Posterior cingulate gyrus (tissue), 11 donors: ENCODE measurements around the gene ZYG11B.
"Not testable (repeated sequence)": the region's sequence is repeated elsewhere in the genome, so short reads cannot be mapped to it uniquely, and the experiment has no call there.

Experiments
- DNase-seq, 10 donors: peaks; one replicate each; pipeline versions ENCODE4 v3.0.0 to v3.0.0-alpha.2; 2020 to 2021; ENCODE audit warnings: mixed read lengths in 3 of 10
- intact Hi-C: fragments of 100-400 bp; cut with DNase I; formaldehyde crosslinking; loops from one replicate; pipeline ENCODE4 v1.15.1; 2023

ZYG11B gene

DNA sequence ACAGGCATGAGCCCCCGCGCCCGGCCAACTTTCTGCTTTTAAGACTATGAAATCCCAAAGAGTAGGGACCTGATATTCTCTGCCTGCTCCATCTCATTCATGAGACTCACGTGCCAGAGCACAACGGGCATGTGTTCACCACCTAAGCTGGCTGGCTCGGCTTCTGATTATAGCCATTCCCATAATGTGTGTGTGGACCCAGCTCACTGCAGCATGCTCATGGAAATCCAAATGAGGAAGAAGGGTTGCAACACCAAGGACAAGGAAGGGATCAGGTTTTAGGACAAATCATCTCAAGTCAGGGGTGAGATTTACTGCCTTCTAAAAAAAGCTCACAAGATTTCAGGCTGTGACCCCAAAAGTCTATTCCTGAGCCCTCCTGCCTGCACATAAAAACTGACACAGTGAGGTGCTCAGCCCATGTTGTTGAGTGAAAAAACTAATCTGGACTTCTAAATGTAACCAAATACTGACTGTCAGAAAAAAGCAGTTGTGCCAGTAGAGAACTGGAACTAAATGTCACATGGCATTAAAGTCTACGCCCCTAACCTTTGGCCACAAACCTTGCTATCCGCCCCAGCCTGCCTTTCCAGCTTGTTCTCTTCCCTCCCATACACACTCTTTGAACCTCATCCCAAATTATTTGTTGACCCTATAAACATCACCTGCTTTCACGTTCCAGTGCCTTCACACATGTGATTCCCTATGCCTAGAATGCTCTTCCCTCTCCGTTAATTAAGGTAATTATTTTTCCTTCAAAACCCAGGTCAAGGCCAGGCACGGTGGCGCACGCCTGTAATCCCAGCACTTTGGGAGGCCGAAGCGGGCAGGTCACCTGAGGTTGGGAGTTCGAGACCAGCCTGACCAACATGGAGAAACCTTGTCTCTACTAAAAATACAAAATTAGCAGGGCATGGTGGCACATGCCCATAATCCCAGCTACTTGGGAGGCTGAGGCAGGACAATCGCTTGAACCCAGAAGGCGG lies 19.0 kb upstream of the ZYG11B start:
- intact Hi-C loops, result no loop called here
- no peak for DNase-seq

GRCh38 chr1:52707927-52708655 lies 18.2 kb upstream of the ZYG11B start:
- intact Hi-C loops, result no loop called here
- no peak for DNase-seq

DNA sequence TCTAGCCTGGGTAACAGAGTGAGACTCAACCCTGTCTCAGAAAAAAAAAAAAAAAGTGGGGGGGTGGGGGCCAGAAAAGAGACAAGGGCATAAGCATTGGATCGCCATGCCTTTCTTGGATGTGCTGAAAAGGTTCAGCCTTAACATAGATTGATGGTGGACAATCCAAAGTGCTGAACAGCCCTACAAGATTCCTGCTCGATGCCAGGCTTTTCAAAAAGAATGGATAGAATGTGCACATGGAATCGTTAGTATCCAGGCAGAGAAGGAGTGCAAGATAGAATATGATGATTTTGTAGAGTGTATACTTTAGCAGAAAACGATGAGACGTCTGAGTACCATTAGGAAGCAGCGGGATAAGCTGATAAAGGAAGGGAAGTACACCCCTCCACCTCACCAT lies 17.2 kb upstream of the ZYG11B start:
- intact Hi-C loops, result no loop called here
- no peak for DNase-seq

- DNase-seq, result peak in 1 of 10 donors; percentile 20
- intact Hi-C loops, result no loop called here
These were observed 12.7 kb upstream of the ZYG11B start for GRCh38 chr1:52713590-52713989.

DNA sequence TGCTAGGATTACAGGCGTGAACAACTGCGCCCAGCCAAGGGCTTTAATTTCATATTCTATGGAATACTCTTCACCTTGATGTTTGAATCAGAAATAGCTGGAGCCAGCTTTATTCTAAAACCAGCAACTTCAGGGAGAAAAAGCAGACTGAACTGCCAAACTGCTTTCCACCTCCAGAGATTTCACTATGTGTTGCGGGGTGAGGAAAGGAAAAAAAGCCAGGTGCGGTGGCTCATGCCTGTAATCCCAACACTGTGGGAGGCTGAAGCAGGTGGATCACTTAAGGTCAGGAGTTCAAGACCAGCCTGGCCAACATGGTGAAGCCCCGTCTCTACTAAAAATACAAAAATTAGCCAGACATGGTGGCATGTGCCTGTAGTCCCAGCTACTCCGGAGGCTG lies 11.0 kb upstream of the ZYG11B start:
- intact Hi-C loops, result not testable (repeated sequence)
- peak in 1 of 10 donors; percentile 48 for DNase-seq

DNA sequence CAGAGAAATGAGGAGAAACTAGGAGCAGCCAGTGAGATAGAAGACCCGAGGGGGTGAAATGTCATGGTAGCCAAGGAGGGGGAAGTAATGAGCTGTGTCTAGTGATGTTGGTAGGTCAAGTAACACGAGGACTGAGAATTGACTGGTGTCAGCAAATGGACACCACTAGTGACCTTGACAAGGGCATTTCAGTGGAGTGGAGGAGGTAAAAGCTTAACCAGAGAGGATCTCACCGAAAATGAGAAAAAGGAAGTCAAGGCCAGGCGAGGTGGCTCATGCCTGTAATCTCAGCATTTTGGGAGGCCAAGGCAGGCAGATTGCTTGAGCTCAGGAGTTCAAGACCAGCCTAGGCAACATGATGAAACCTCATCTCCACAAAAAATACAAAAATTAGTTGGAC lies 3.0 kb upstream of the ZYG11B start:
- intact Hi-C loops, result no loop called here
- no peak for DNase-seq

- no peak for DNase-seq
- intact Hi-C loops, result loop anchor here (2.0 kb wide), 1 partner anchor 27 kb away; the partner anchor contains the start of gene COA7
These were observed 369 bp upstream of the ZYG11B start for GRCh38 chr1:52725903-52726264.

DNA sequence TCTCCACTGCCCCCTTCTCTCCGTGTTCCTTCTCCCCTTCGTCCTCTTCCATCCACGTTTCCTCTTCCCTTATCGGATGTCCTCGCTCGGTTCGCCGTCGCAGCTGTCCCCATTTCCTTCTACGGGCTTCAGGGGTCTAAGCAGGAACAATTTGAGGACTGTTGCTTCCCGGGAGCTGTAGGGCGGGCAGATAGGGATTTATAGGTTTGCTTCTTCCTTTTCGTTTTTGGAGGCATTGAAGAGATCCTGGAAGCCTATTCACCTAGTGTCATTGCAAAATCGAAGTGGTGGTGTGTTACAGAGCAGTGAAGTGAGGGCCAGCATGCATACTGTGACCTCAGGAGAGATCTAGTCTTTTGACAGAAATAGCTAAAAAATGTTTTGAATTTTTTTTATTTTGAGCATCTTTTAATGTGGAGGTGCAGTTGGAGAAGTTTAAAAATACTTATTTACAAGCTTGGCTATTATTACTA lies 897 bp downstream of the ZYG11B start:
- peak in 2 of 10 donors; percentile 14 to 17 for DNase-seq
- intact Hi-C loops, result loop anchor here (2.0 kb wide), 1 partner anchor 28 kb away; the partner anchor contains the start of gene COA7

DNA sequence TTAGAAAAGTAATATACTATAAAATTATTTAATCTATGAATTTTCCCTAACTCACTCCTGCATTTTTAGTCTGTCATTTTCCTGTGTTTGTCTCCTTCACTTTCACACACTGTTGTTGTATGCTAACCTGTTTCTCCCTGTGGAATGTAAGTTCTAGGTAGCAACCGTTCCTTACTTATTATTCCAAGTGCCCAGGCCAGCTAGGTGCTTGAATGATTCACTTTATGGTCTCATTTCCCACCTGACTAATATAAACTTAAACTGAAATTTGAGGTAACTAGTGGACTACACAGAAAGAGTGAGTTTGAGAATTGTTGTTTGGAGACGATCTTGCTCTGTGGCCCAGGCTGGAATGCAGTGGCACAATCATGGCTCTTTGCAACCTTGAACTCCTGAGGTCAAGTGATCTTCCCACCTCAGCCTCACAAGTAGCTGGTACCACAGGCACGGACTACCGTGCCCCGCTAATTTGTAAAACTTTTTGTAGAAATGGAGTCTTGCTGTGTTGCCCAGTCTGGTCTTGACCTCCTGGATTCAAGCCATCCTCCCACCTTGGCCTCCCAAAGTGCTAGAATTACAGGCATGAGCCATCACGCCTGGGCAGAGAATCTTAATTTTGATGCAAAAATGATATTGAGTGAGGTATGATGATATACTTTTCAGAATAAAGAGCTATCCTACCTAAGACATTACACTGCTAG lies 1.9 kb downstream of the ZYG11B start:
- DNase-seq, result no peak
- intact Hi-C loops, result loop anchor here (2.0 kb wide), 1 partner anchor 29 kb away; the partner anchor contains the start of gene COA7

DNA sequence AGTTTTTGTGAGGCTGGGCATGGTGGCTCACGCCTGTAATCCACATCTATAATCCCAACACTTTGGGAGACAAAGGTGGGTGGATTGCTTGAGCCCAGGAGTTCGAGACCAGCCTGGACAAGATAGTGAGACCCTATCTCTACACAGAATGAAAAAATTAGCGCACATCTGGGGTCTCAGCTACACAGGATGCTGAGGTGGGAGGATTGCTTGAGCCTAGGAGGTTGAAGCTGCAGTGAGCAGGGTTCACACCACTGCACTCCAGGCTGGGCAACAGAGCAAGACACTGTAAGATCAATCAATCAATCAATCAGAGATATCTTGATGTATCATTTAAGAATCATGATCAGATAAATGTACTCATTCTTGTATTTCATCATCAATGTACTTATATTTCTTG lies 7.1 kb downstream of the ZYG11B start:
- intact Hi-C loops, result no loop called here

GRCh38 chr1:52735371-52735770 lies 9.1 kb downstream of the ZYG11B start:
- DNase-seq, intact Hi-C loops: not testable (repeated sequence)

More for the DNA sequence above, 7.1 kb downstream of the ZYG11B start:
- no peak for DNase-seq

GRCh38 chr1:52738148-52738547 lies 11.9 kb downstream of the ZYG11B start:
- DNase-seq, result no peak
- intact Hi-C loops, result no loop called here

GRCh38 chr1:52738893-52739292 lies 12.6 kb downstream of the ZYG11B start:
- no peak for DNase-seq
- intact Hi-C loops, result no loop called here

DNA sequence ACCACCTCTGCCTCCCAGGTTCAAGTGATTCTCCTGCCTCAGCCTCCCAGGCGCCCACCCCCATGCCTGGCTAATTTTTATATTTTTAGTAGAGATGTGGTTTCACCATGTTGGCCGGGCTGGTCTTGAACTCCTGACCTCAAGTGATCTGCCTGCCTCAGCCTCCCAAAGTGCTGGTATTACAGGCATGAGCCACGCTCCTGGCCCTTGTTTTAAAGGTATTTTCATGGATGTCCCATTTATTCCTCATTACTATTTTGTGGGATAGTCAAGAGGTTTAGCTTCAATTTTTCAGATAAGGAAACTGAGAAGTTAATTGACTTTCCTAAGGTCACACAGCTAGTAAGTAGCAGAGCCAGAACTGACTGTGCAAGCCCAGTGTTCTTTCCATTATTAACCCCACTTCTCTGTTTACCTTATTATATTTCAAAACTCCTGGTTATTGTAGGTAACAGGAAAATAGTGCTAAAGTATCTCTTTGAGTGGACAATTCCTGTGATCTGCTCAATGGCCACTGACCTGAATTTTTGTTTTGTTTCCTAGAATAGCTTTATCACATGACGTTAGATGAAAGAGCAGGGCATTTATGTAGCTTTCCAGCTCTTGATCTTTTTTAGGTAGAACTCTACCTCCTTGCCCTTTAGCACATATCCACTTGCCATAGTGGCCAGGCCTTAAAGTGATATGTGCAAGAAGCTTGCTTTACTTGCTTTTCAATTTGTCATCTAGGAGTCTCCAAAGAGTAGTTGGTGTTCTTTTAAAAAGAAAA lies 13.6 kb downstream of the ZYG11B start:
- intact Hi-C loops, result no loop called here
- no peak for DNase-seq

DNA sequence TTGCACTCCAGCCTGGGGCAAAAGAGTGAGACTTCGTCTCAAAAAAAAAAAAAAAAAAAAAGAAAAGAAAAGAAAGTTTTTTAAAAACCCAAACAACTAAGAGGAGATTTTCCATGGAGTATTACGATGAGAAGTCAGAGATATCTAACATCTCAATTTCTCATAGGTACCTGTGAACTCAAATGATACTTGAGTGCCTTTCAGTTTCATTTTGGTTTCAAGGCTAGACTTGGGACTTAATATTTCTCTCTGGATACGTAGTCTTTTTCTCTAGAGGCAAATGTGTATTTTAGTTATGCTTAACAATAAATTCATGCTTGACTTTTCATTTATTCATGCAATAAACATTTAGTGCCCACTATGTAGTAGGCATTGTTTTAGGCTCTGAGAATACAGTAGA lies 15.0 kb downstream of the ZYG11B start:
- no peak for DNase-seq
- intact Hi-C loops, result no loop called here

- intact Hi-C loops, result no loop called here
- DNase-seq, result no peak
These were observed 19.9 kb downstream of the ZYG11B start for GRCh38 chr1:52746189-52746588.

DNA sequence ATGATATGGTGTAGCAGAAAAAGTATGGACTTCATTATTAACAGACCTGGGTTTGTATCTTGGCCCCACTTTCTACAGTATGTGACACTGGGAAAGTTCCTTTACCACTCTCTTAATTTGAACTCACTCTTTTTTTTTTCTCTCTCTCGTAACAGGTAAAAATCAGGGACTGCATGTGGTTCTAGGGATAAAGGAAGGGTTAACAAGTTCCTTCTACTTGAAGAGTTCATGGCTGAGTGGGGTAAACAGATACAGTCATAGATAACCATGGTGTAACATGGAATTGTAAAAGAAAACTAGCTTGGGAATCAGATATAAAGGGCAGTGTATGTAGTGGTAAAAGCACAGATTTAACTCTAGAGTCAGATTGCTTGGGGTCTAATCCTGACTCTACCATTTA lies 21.2 kb downstream of the ZYG11B start:
- intact Hi-C loops, result no loop called here
- DNase-seq, result no peak

GRCh38 chr1:52748119-52748518 lies 21.9 kb downstream of the ZYG11B start:
- DNase-seq, result no peak
- intact Hi-C loops, result no loop called here

DNA sequence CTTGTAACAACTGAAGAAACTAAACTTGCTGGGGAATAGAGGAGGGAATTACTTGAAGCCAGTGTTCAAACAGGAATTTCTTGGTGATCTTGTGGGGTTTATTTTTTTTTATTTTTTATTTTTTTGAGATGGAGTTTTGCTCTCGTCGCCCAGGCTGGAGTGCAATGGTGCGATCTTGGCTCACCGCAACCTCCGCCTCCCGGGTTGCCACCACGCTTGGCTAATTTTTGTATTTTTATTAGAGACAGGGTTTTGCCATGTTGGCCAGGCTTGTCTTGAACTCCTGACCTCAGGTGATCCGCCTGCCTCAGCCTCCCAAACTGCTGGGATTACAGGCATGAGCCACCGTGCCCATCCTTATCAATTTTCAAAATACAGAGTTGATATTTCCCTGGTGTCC lies 23.2 kb downstream of the ZYG11B start:
- intact Hi-C loops, DNase-seq: not testable (repeated sequence)

- DNase-seq, intact Hi-C loops: not testable (repeated sequence)
These were observed 23.9 kb downstream of the ZYG11B start for GRCh38 chr1:52750139-52750538.
